PC-9 (cell line): ENCODE results near the gene HABP2. TPM values are rescaled to one million over a fixed set of nuclear protein-coding genes. Genes with fewer than 3 reads are reported as not detected.
A peak's percentile ranks its signal among the peaks of the same experiment; 100 is the strongest.

Experiments used
- BruUV-seq: library from RNA; stranded (reverse); fragments of 400-500 nt; replicated peaks from 2 replicates; lab custom pipeline; 2021; lab: Mats Ljungman, UMichigan
- CTCF ChIA-PET: fragments of 300-600 bp; sonication (Branson Sonifier 250); formaldehyde crosslinking; loops from one replicate; lab custom pipeline; 2022; ENCODE audit warnings: antibody characterized with exemption; lab: Charles Lee
- POLR2A ChIA-PET: fragments of 300-600 bp; sonication (Branson Sonifier 250); formaldehyde crosslinking; loops from one replicate; lab custom pipeline; 2022; ENCODE audit warnings: antibody characterized with exemption; ENCODE audit not compliant: unreplicated experiment; lab: Charles Lee
- DNase-seq, 2 experiments: peaks; one replicate each; pipeline versions ENCODE4 v3.0.0 to v3.0.0-alpha.2; 2015 to 2022; ENCODE audit warnings: mixed read lengths in 1 of 2
- H2AFZ ChIP-seq: fragments of 200-600 bp; sonication (generic); 2 replicates; pipeline ENCODE4 v1.8.1; 2017; ENCODE audit warnings: antibody characterized with exemption
- H3F3A ChIP-seq: fragments of 200-600 bp; sonication (generic); 2 replicates; pipeline ENCODE4 v1.8.1; 2017; ENCODE audit warnings: antibody characterized with exemption, mild to moderate bottlenecking, low read depth; ENCODE audit not compliant: insufficient read depth
- H3K27ac ChIP-seq: fragments of 200-600 bp; sonication (generic); 2 replicates; pipeline ENCODE4 v1.6.1; 2016; ENCODE audit warnings: mixed run types
- H3K27me3 ChIP-seq: fragments of 200-600 bp; sonication (generic); 2 replicates; pipeline ENCODE4 v1.6.1; 2016; ENCODE audit warnings: low read depth, mixed run types; ENCODE audit not compliant: insufficient read depth
- H3K36me3 ChIP-seq: fragments of 200-600 bp; sonication (generic); 2 replicates; pipeline ENCODE4 v1.6.1; 2016; ENCODE audit warnings: low read depth, mixed run types
- H3K4me1 ChIP-seq: fragments of 200-600 bp; sonication (generic); replicated peaks from 2 replicates; pipeline ENCODE4 v1.6.1; 2016; ENCODE audit warnings: mixed run types; ENCODE audit not compliant: insufficient read depth
- H3K4me2 ChIP-seq: fragments of 200-600 bp; sonication (generic); 2 replicates; pipeline ENCODE4 v1.6.1; 2017; ENCODE audit warnings: mixed run types
- H3K4me3 ChIP-seq: fragments of 200-600 bp; sonication (generic); 2 replicates; pipeline ENCODE4 v1.6.1; 2016; ENCODE audit warnings: mixed run types
- H3K79me2 ChIP-seq: fragments of 200-600 bp; sonication (generic); 2 replicates; pipeline ENCODE4 v1.6.1; 2017; ENCODE audit warnings: low read depth, mixed run types
- H3K9me2 ChIP-seq: fragments of 200-600 bp; sonication (generic); 2 replicates; pipeline ENCODE4 v1.8.1; 2017; ENCODE audit warnings: mild to moderate bottlenecking; ENCODE audit not compliant: insufficient read depth
- H3K9me3 ChIP-seq: fragments of 200-600 bp; sonication (generic); 2 replicates; pipeline ENCODE4 v1.8.1; 2016; ENCODE audit warnings: low read depth; ENCODE audit not compliant: insufficient read depth
- H4K20me1 ChIP-seq: fragments of 200-600 bp; sonication (generic); 2 replicates; pipeline ENCODE4 v1.8.1; 2017; ENCODE audit not compliant: insufficient read depth
- EZH2 ChIP-seq: fragments of 200-600 bp; sonication (generic); IDR thresholded peaks from 2 replicates; pipeline ENCODE4 v1.8.0; 2017; ENCODE audit warnings: antibody characterized with exemption, low read depth
- intact Hi-C: fragments of 100-400 bp; cut with micrococcal nuclease; formaldehyde crosslinking; loops from one replicate; pipeline ENCODE4 v1.10.0; 2022; ENCODE audit not compliant: unreplicated experiment
- total RNA-seq: library from RNA; stranded (reverse); gene quantifications from 2 replicates; pipeline ENCODE4 v1.2.3, GENCODE V29; 2021
- TF ChIP-seq, protein P1 (sequence below): fragments of 200-600 bp; sonication (generic); conservative IDR thresholded peaks from 2 replicates; pipeline ENCODE4 v1.6.1; 2017; ENCODE audit warnings: mixed run types, antibody characterized with exemption, mild to moderate bottlenecking, moderate library complexity

The HABP2 gene
- total RNA-seq, 1 experiment from 2014 or later: not detected

DNA sequence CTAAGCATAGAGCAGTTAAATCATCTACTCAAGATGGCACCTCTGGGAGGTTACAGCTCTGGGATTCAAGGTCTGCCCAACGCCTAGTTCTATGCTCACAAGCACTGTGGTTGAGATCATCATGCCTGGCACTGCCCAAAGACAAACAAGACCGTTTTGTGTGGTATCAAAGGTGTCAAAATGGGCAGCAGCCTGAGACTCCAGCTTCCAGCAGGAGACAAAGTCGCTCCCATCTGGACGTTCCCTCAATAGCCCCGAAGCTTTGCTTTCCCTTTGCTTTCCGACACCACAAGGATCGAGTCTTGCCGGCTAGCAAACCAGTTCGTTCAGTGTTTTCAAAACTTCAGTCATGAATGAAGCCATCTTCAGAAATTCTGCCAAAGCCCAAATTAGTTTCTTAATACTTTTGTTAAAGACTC lies 5.1 kb downstream of the HABP2 start:
- Histone ChIP-seq H3K79me2 (no peaks in the 10 kb centered on the region), H3K9me2 (no peaks in the 10 kb centered on the region), H3K36me3 (no peaks in the 10 kb centered on the region), H3K4me1 (no peaks in the 10 kb centered on the region), H3K9me3 (no peaks in the 10 kb centered on the region), H2AFZ (no peak overlapping the region), H4K20me1 (no peaks in the 10 kb centered on the region), H3K27me3 (peaks cover 27% of the 10 kb centered on the region; the same call in 1 of the 2 replicates), H3K27ac (no peak overlapping the region), H3F3A (no peaks in the 10 kb centered on the region), H3K4me2 (no peak overlapping the region), H3K4me3 (no peak overlapping the region)
- intact Hi-C loops: no loop called here
- CTCF ChIA-PET: no interaction called here
- BruUV-seq: no TSS peak
- POLR2A ChIA-PET: no interaction called here
- no peak for TF ChIP-seq EZH2
- TF ChIP-seq, protein P1, sequence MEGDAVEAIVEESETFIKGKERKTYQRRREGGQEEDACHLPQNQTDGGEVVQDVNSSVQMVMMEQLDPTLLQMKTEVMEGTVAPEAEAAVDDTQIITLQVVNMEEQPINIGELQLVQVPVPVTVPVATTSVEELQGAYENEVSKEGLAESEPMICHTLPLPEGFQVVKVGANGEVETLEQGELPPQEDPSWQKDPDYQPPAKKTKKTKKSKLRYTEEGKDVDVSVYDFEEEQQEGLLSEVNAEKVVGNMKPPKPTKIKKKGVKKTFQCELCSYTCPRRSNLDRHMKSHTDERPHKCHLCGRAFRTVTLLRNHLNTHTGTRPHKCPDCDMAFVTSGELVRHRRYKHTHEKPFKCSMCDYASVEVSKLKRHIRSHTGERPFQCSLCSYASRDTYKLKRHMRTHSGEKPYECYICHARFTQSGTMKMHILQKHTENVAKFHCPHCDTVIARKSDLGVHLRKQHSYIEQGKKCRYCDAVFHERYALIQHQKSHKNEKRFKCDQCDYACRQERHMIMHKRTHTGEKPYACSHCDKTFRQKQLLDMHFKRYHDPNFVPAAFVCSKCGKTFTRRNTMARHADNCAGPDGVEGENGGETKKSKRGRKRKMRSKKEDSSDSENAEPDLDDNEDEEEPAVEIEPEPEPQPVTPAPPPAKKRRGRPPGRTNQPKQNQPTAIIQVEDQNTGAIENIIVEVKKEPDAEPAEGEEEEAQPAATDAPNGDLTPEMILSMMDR: no peak
- DNase-seq: no peak

DNA sequence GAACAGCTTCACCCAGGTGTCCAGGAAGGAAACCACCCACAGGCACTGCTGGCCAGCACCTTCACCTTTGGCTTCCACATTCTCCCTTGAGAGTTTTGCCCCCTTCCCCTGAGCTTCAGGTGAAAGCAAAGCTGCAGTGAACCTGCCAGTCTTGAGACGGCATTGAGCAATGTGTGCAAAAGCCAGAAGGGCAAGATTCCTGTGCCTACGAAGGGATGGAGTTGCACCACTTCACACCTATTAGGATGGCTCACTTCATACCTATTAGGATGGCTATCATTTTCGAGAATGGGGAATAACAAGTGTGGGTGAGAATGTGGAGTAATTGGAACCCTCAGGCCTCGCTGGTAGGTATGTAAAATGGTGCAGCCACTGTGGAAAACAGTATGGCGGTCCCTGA lies 7.2 kb downstream of the HABP2 start:
- H3K4me2 ChIP-seq: no peak overlapping the region
- H3K79me2 ChIP-seq: no peaks in the 10 kb centered on the region
- intact Hi-C loops: no loop called here
- ChIA-PET CTCF (no interaction called here), POLR2A (no interaction called here)
- BruUV-seq: no TSS peak
- no peak overlapping the region for H3K4me3 ChIP-seq
- H4K20me1 ChIP-seq: no peaks in the 10 kb centered on the region
- no peaks in the 10 kb centered on the region for H3K4me1 ChIP-seq
- H3F3A ChIP-seq: no peaks in the 10 kb centered on the region
- H3K36me3 ChIP-seq: no peaks in the 10 kb centered on the region
- peaks cover 12% of the 10 kb centered on the region; the same call in 1 of the 2 replicates for H3K27me3 ChIP-seq
- no peak overlapping the region for H2AFZ ChIP-seq
- H3K27ac ChIP-seq: no peak overlapping the region
- no peaks in the 10 kb centered on the region for H3K9me2 ChIP-seq
- no peaks in the 10 kb centered on the region for H3K9me3 ChIP-seq
- DNase-seq: peak in 1 of 2 experiments; percentile 45
- TF ChIP-seq, protein P1: no peak
- TF ChIP-seq EZH2: no peak

DNA sequence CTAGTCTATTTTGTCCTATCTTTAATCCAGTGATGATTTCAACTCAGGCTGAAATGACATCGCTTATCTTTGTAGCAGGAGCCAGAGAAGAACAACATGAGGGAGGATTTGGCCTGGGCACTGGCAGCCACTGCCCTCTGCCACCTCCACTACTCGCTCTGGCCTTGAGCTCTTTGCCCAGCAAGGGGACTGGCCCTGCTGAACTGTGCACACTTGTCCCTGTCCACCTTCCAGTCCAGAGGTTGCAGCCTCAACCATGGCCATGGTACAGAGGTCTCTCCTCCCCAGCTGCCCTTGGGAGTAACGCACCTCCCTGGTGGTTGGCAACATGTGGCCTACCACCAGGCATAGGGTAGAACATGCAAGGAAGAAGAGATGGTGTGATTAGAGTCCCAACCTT lies 8.4 kb downstream of the HABP2 start:
- CTCF ChIA-PET: no interaction called here
- H3K9me3 ChIP-seq: no peaks in the 10 kb centered on the region
- H4K20me1 ChIP-seq: no peaks in the 10 kb centered on the region
- no peak for DNase-seq
- POLR2A ChIA-PET: no interaction called here
- H3K4me3 ChIP-seq: no peak overlapping the region
- TF ChIP-seq, protein P1: no peak
- TF ChIP-seq EZH2: no peak
- no TSS peak for BruUV-seq
- intact Hi-C loops: no loop called here
- no peaks in the 10 kb centered on the region for H3F3A ChIP-seq
- no peaks in the 10 kb centered on the region for H3K4me1 ChIP-seq
- H3K27ac ChIP-seq: no peak overlapping the region
- no peaks in the 10 kb centered on the region for H3K79me2 ChIP-seq
- H3K36me3 ChIP-seq: no peaks in the 10 kb centered on the region
- no peaks in the 10 kb centered on the region for H3K9me2 ChIP-seq
- no peak overlapping the region for H3K4me2 ChIP-seq
- H2AFZ ChIP-seq: no peak overlapping the region
- H3K27me3 ChIP-seq: peaks cover 7% of the 10 kb centered on the region; the same call in 1 of the 2 replicates
